Right lobe of liver (tissue), 6 donors: ENCODE measurements around the gene DYNC2H1. TPM values are rescaled to one million over a fixed set of nuclear protein-coding genes. Genes with fewer than 3 reads are reported as not detected.

Experiments
- ATAC-seq, 4 donors: fragments of 200-7000 bp; cut with Tn5 transposase; one replicate each; pipeline ENCODE4 v1.9.1; 2020; ENCODE audit warnings: mild to moderate bottlenecking in 4 of 4, moderate library complexity in 4 of 4
- DNase-seq, 3 donors: peaks; one replicate each; pipeline ENCODE4 v3.0.0-alpha.2; 2020
- H3K27ac ChIP-seq, 3 donors: fragments of 200-600 bp; one replicate each; pipeline ENCODE4 v1.8.0; 2022
- H3K27me3 ChIP-seq, 2 donors: fragments of 200-600 bp; one replicate each; pipeline ENCODE4 v1.8.0; 2022
- H3K36me3 ChIP-seq, 4 donors: fragments of 200-600 bp; sonication (generic) in 1 of 4; one replicate each; pipeline versions ENCODE4 v1.5.1 to v1.8.0; 2017 to 2022; ENCODE audit warnings: control low read depth in 1 of 4
- H3K4me1 ChIP-seq, 4 donors: fragments of 200-600 bp; sonication (generic) in 1 of 4; one replicate each; pipeline versions ENCODE4 v1.5.1 to v1.8.0; 2017 to 2022; ENCODE audit warnings: control low read depth in 1 of 4
- H3K4me3 ChIP-seq, 3 donors: fragments of 200-600 bp; one replicate each; pipeline ENCODE4 v1.8.0; 2022
- H3K9me3 ChIP-seq, 4 donors: fragments of 200-600 bp; sonication (generic) in 1 of 4; one replicate each; pipeline versions ENCODE4 v1.5.1 to v1.8.0; 2017 to 2022; ENCODE audit warnings: control low read depth in 1 of 4
- CTCF ChIP-seq, 4 donors: fragments of 200-600 bp in 3 of 4; fragments of 450-650 bp in 1 of 4; IDR thresholded peaks; one replicate each; pipeline versions ENCODE4 v1.5.1 to v1.8.0; 2016 to 2022; ENCODE audit warnings: antibody characterized with exemption in 4 of 4, mild to moderate bottlenecking in 2 of 4
- POLR2A ChIP-seq: fragments of 450-650 bp; IDR thresholded peaks from one replicate; pipeline ENCODE4 v1.6.1; 2017; ENCODE audit warnings: antibody characterized with exemption, mild to moderate bottlenecking
- WGBS: methylation state at CpG from one replicate; pipeline ENCODE4 v1.1.6; 2018; ENCODE audit warnings: low coverage, low lambda C conversion rate; ENCODE audit not compliant: insufficient coverage; ENCODE audit errors: missing lambda C conversion rate; 5-methylcytosine and 5-hydroxymethylcytosine counted together
- intact Hi-C, 2 donors: fragments of 100-400 bp; cut with DNase I; formaldehyde crosslinking; loops; one replicate each; pipeline versions ENCODE4 v1.11.2 to v1.14.1; 2022
- total RNA-seq, 6 experiments: library from RNA; depleted of rRNA in 2 of 6; stranded (reverse); fragments of >200 nt in 2 of 6; fragmentation: NEBNext Ultra II Directional in 3 of 6; extraction: Animal tissue kit (Norgen Biotek cat#: 25700) in 3 of 6; gene quantifications; one replicate each; pipeline versions ENCODE4 v1.1.0 to v1.2.4, GENCODE V29; 2016 to 2023
- donor health status: DM: no; HTN: yes; CAD: no.
- donor health status: DM: no; HTN: no; CAD: no.
- donor health status: DM: no; HTN: no; CAD: no.
- donor health status: DM: no; HTN: yes; CAD: no.
- donor health status: DM: no; HTN: yes; CAD: no.

DYNC2H1 gene
- total RNA-seq, 6 experiments from 2014 or later, result 1.0 to 3.4 (median 1.5) TPM

DNA sequence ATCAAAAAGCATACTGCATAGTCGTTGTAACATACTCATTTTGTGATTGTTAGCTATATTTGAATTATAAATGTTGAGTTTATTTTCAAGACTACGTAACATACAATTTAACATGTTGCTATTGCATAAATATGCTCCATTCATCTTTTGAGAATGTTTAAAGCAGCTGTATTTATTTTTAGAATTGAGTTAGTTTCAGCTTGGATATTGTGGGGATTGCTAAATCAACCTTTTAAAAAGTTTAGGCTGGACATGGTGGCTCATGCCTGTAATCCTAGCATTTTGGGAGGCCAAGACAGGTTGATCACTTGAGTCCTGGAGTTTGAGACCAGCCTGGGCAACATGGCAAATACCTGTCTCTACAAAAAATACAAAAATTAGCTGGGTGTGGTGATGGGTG, 288.1 kb downstream of the DYNC2H1 start:
- H3K36me3 ChIP-seq, result no peaks in the 10 kb centered on the region
- 11% methylated on average over 2 of the region's 2 CpGs for WGBS
- intact Hi-C loops, result no loop called here
- H3K27ac ChIP-seq, result no peak overlapping the region
- no peaks in the 10 kb centered on the region for H3K27me3 ChIP-seq
- DNase-seq (no peak), ATAC-seq (no peak)
- TF ChIP-seq CTCF (IDR thresholded peaks at IDR 0.05), result no peak
- H3K9me3 ChIP-seq, result no peaks in the 10 kb centered on the region
- H3K4me3 ChIP-seq, result no peak overlapping the region
- no peaks in the 10 kb centered on the region for H3K4me1 ChIP-seq

DNA sequence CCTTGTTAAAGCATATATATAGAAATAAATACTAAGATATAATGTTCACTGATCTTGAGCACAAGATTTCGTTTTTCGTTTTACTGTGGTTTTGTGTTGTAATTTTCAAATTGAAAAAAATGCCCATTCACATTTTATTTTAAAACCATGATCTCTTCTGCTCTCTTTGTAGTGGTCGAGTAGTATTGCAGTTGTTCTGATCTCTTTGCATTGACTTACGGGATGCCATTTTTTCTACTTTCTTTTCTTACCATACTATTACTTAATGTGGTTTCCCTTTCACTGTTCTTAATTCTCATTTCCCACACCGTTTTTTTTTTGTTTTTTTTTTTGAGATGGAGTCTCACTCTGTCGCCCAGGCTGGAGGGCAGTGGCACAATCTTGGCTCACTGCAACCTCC, 289.6 kb downstream of the DYNC2H1 start:
- intact Hi-C loops, result no loop called here
- DNase-seq (no peak), ATAC-seq (no peak)
- Histone ChIP-seq H3K36me3 (no peaks in the 10 kb centered on the region), H3K4me3 (no peak overlapping the region), H3K4me1 (no peaks in the 10 kb centered on the region), H3K27ac (no peak overlapping the region), H3K9me3 (no peaks in the 10 kb centered on the region), H3K27me3 (no peaks in the 10 kb centered on the region)
- 52% methylated on average over 6 of the region's 6 CpGs for WGBS
- TF ChIP-seq CTCF (IDR thresholded peaks at IDR 0.05) (no peak), POLR2A (no peak)

GRCh38 chr11:103406357-103406756, 297.1 kb downstream of the DYNC2H1 start:
- ATAC-seq, result no peak
- intact Hi-C loops, result no loop called here
- WGBS, result 86% methylated on average over 3 of the region's 3 CpGs

DNA sequence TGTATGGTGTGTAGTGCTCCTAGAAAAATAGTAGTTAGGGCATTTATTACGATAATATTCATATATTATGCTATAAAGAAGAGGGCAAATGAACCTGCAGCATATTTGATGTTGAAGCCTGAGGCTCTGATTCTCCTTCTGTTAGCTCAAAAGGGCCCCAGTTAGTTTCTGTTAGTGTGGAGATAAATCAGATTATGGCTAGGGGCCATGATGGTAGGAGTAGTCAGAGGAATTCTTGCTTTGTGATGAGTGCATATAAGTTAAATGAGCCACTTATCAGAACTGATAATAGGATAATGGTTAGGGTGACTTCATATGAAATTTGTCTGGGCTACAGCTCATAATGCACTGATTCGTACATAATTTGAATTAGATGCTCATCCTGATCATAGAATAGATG, 298.4 kb downstream of the DYNC2H1 start:
- Histone ChIP-seq H3K9me3 (no peaks in the 10 kb centered on the region), H3K27me3 (no peaks in the 10 kb centered on the region), H3K4me3 (no peak overlapping the region), H3K27ac (no peak overlapping the region), H3K36me3 (no peaks in the 10 kb centered on the region), H3K4me1 (no peaks in the 10 kb centered on the region)
- WGBS, result 63% methylated on average over 2 of the region's 2 CpGs
- no peak for TF ChIP-seq POLR2A
- TF ChIP-seq CTCF (IDR thresholded peaks at IDR 0.05), result no peak
- intact Hi-C loops, result no loop called here
- no peak for DNase-seq
- no peak for ATAC-seq

More at GRCh38 chr11:103406357-103406756, 297.1 kb downstream of the DYNC2H1 start:
- TF ChIP-seq POLR2A (no peak), CTCF (IDR thresholded peaks at IDR 0.05) (no peak)
- DNase-seq, result no peak
- H3K36me3 ChIP-seq, result no peaks in the 10 kb centered on the region
- no peak overlapping the region for H3K27ac ChIP-seq
- no peak overlapping the region for H3K4me3 ChIP-seq
- no peaks in the 10 kb centered on the region for H3K9me3 ChIP-seq
- no peaks in the 10 kb centered on the region for H3K27me3 ChIP-seq
- no peaks in the 10 kb centered on the region for H3K4me1 ChIP-seq

DNA sequence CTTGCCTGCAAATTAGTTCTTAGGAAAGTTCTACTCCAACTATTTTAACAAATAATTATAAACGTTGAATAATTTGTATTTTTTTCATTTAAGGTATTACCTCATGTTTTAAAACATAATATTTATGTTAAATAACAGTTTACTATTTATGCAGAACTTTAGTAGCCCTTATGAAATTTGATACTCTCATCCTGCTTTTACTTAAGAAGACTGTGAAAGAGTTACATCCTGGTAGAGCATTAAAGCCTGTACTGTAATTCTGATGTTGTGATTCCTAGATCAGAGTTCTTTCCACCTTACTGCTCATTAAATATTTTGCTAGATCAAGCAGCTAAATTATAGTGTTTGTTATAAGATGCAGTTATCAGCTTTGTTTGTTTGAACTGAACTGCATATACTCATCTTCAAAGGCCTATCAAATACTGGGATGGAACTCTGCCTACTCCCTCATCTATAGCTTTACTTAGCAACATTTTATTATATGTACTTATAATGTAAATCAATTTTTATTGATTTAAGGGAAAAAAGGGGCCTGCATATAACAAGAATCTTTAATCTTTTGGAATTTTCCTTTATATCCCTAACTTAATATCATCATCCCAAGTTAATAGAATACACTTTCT, 304.2 kb downstream of the DYNC2H1 start:
- intact Hi-C loops, result no loop called here
- H3K4me3 ChIP-seq, result no peak overlapping the region
- no peak overlapping the region for H3K27ac ChIP-seq
- WGBS, result 40% methylated on average over 1 of the region's 1 CpG
- no peaks in the 10 kb centered on the region for H3K4me1 ChIP-seq
- H3K36me3 ChIP-seq, result no peaks in the 10 kb centered on the region
- H3K9me3 ChIP-seq, result no peaks in the 10 kb centered on the region
- TF ChIP-seq CTCF (IDR thresholded peaks at IDR 0.05) (no peak), POLR2A (no peak)
- H3K27me3 ChIP-seq, result no peaks in the 10 kb centered on the region
- DNase-seq (no peak), ATAC-seq (no peak)
